SK-N-SH treated with all-trans-retinoic acid at 6 μM for 48 hours (cell line): ENCODE results near the gene OTX2.

Experiments used
- ARNTL ChIP-seq: fragments of 450-650 bp; formaldehyde crosslinking; IDR thresholded peaks from 2 replicates; pipeline ENCODE4 v1.5.0; 2020; ENCODE audit warnings: low read depth, mild to moderate bottlenecking, moderate library complexity, borderline replicate concordance
- BACH2 ChIP-seq: fragments of 250-450 bp; sonication (Bioruptor Pico); IDR thresholded peaks from 2 replicates; pipeline ENCODE4 v1.9.0; 2021; ENCODE audit warnings: mild to moderate bottlenecking, borderline replicate concordance
- CSDC2 ChIP-seq: fragments of 250-450 bp; sonication (Bioruptor Pico); IDR thresholded peaks from 2 replicates; pipeline ENCODE4 v1.5.0; 2020; ENCODE audit warnings: mild to moderate bottlenecking, moderate library complexity
- ESRRG ChIP-seq: fragments of 250-450 bp; sonication (Bioruptor Pico); IDR thresholded peaks from 2 replicates; pipeline ENCODE4 v1.6.1; 2021; ENCODE audit warnings: mild to moderate bottlenecking
- PATZ1 ChIP-seq: fragments of 250-450 bp; sonication (Bioruptor Pico); IDR thresholded peaks from 2 replicates; pipeline ENCODE4 v1.8.0; 2020; ENCODE audit warnings: mild to moderate bottlenecking, moderate library complexity, borderline replicate concordance
- POU6F1 ChIP-seq: fragments of 250-450 bp; sonication (Bioruptor Pico); IDR thresholded peaks from 2 replicates; pipeline ENCODE4 v1.8.0; 2021; ENCODE audit warnings: low read depth, mild to moderate bottlenecking, moderate library complexity, borderline replicate concordance
- PPARA ChIP-seq: fragments of 250-450 bp; sonication (Bioruptor Pico); IDR thresholded peaks from 2 replicates; pipeline ENCODE4 v1.5.0; 2020; ENCODE audit warnings: mild to moderate bottlenecking, borderline replicate concordance
- RARB ChIP-seq: fragments of 250-450 bp; sonication (Bioruptor Pico); IDR thresholded peaks from 2 replicates; pipeline ENCODE4 v1.8.0; 2021; ENCODE audit warnings: mild to moderate bottlenecking, moderate library complexity
- TCF4 ChIP-seq: fragments of 250-450 bp; sonication (Bioruptor Pico); IDR thresholded peaks from 2 replicates; pipeline ENCODE4 v1.8.0; 2021; ENCODE audit warnings: mild to moderate bottlenecking, moderate library complexity, borderline replicate concordance
- ZFP3 ChIP-seq: fragments of 250-450 bp; sonication (Bioruptor Pico); IDR thresholded peaks from 2 replicates; pipeline ENCODE4 v1.5.0; 2020; ENCODE audit warnings: mild to moderate bottlenecking, moderate library complexity
- ZFP30 ChIP-seq: fragments of 450-650 bp; formaldehyde crosslinking; IDR thresholded peaks from 2 replicates; pipeline ENCODE4 v1.5.0; 2022; ENCODE audit warnings: mild to moderate bottlenecking, moderate library complexity
- ZNF565 ChIP-seq: fragments of 450-650 bp; formaldehyde crosslinking; conservative IDR thresholded peaks from 2 replicates; pipeline ENCODE4 v1.5.0; 2020; ENCODE audit warnings: low read depth, mild to moderate bottlenecking, moderate library complexity
- ZNF8 ChIP-seq: fragments of 450-650 bp; formaldehyde crosslinking; IDR thresholded peaks from 2 replicates; pipeline ENCODE4 v1.5.0; 2020; ENCODE audit warnings: mild to moderate bottlenecking, moderate library complexity
- TF ChIP-seq, protein P1 (sequence below): fragments of 250-450 bp; sonication (Bioruptor Pico); IDR thresholded peaks from 2 replicates; pipeline ENCODE4 v1.5.0; 2020; ENCODE audit warnings: mild to moderate bottlenecking, moderate library complexity

- TF ChIP-seq RARB = no peak
- TF ChIP-seq PATZ1 (CRISPR knock-in tag) = no peak
- no peak for TF ChIP-seq ARNTL (CRISPR knock-in tag)
- no peak for TF ChIP-seq BACH2 (CRISPR knock-in tag)
- TF ChIP-seq CSDC2 (CRISPR knock-in tag) = no peak
- TF ChIP-seq ZNF565 (CRISPR knock-in tag) = no peak
- TF ChIP-seq POU6F1 = no peak
- TF ChIP-seq, protein P1, sequence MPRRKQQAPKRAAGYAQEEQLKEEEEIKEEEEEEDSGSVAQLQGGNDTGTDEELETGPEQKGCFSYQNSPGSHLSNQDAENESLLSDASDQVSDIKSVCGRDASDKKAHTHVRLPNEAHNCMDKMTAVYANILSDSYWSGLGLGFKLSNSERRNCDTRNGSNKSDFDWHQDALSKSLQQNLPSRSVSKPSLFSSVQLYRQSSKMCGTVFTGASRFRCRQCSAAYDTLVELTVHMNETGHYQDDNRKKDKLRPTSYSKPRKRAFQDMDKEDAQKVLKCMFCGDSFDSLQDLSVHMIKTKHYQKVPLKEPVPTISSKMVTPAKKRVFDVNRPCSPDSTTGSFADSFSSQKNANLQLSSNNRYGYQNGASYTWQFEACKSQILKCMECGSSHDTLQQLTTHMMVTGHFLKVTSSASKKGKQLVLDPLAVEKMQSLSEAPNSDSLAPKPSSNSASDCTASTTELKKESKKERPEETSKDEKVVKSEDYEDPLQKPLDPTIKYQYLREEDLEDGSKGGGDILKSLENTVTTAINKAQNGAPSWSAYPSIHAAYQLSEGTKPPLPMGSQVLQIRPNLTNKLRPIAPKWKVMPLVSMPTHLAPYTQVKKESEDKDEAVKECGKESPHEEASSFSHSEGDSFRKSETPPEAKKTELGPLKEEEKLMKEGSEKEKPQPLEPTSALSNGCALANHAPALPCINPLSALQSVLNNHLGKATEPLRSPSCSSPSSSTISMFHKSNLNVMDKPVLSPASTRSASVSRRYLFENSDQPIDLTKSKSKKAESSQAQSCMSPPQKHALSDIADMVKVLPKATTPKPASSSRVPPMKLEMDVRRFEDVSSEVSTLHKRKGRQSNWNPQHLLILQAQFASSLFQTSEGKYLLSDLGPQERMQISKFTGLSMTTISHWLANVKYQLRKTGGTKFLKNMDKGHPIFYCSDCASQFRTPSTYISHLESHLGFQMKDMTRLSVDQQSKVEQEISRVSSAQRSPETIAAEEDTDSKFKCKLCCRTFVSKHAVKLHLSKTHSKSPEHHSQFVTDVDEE (CRISPR knock-in tag) = no peak
- no peak for TF ChIP-seq ZNF8 (CRISPR knock-in tag)
- no peak for TF ChIP-seq PPARA
- no peak for TF ChIP-seq ZFP3
- no peak for TF ChIP-seq TCF4 (CRISPR knock-in tag)
- TF ChIP-seq ESRRG (CRISPR knock-in tag) = no peak
- TF ChIP-seq ZFP30 (CRISPR knock-in tag) = no peak
Measured at GRCh38 chr14:56751471-56751870, 58.8 kb downstream of the OTX2 start.
